Cardiac muscle cell (in vitro differentiated cells and primary cell): ENCODE measurements around the gene ICAM2. TPM values are rescaled to one million over a fixed set of nuclear protein-coding genes. Genes with fewer than 3 reads are reported as not detected.

ENCODE experiments used
- DNase-seq, 2 donors: peaks; one replicate each; pipeline versions ENCODE4 v3.0.0 to v3.0.0-alpha.2; 2010 to 2017; ENCODE audit warnings: low read depth in 1 of 2, low spot score in 1 of 2
- H3K27ac ChIP-seq: fragments of 200-600 bp; sonication (generic); 2 replicates; pipeline ENCODE4 v1.5.1; 2016
- H3K27me3 ChIP-seq: fragments of 200-600 bp; sonication (generic); 2 replicates; pipeline ENCODE4 v1.6.0; 2016; ENCODE audit warnings: control low read depth
- H3K36me3 ChIP-seq: fragments of 200-600 bp; sonication (generic); 2 replicates; pipeline ENCODE4 v1.5.1; 2016; ENCODE audit warnings: control low read depth
- H3K4me1 ChIP-seq: fragments of 200-600 bp; sonication (generic); 2 replicates; pipeline ENCODE4 v1.8.1; 2017; ENCODE audit warnings: low read depth, mild to moderate bottlenecking, mixed run types
- H3K4me3 ChIP-seq: fragments of 200-600 bp; sonication (generic); 2 replicates; pipeline ENCODE4 v1.5.1; 2016; ENCODE audit warnings: mild to moderate bottlenecking
- H3K9me3 ChIP-seq: fragments of 200-600 bp; sonication (generic); 2 replicates; pipeline ENCODE4 v1.5.1; 2017; ENCODE audit warnings: low read depth, mild to moderate bottlenecking, control low read depth
- CTCF ChIP-seq: IDR thresholded peaks from 2 replicates; pipeline ENCODE4 v1.5.1; 2012; ENCODE audit warnings: low read depth, mild to moderate bottlenecking, low read length
- polyA plus RNA-seq: library from polyadenylated mRNA; unstranded; fragments of >200 nt; fragmentation: Nextera tagmentation; extraction: Ambion mirVana; gene quantifications from 2 replicates; pipeline ENCODE4 v1.2.1, GENCODE V29; 2016
- total RNA-seq: library from RNA; depleted of rRNA; stranded (reverse); fragments of >200 nt; gene quantifications from 2 replicates; pipeline ENCODE4 v1.2.3, GENCODE V29; 2016

ICAM2 gene
- total and polyA plus RNA-seq, 2 experiments from 2014 or later: 1.1 TPM; not detected in 1

GRCh38 chr17:63998721-63999679 is 21.4 kb downstream of the ICAM2 start:
- Histone ChIP-seq H3K4me3 (peak overlapping the region; percentile 70), H3K9me3 (no peaks in the 10 kb centered on the region), H3K36me3 (no peaks in the 10 kb centered on the region), H3K27me3 (peaks cover 26% of the 10 kb centered on the region), H3K27ac (no peak overlapping the region), H3K4me1 (no peaks in the 10 kb centered on the region)
- TF ChIP-seq CTCF: no peak
- no peak for DNase-seq

- DNase-seq: peak; percentile 78 to 91
- no peaks in the 10 kb centered on the region for H3K36me3 ChIP-seq
- peak within 1 kb of the TSS; percentile 70 for H3K4me3 ChIP-seq
- no peak for TF ChIP-seq CTCF
- no peak within 1 kb of the TSS for H3K27ac ChIP-seq
- H3K27me3 ChIP-seq: peaks cover 34% of the 10 kb centered on the region
- no peaks in the 10 kb centered on the region for H3K4me1 ChIP-seq
- no peaks in the 10 kb centered on the region for H3K9me3 ChIP-seq
These were observed 22.2 kb downstream of the ICAM2 start, which contains the start of gene PRR29 for GRCh38 chr17:63998050-63998720. TSS of gene PRR29 (plus strand) at chr17:63998351. CDS start at chr17:63998365, 14 bp downstream.

- H3K9me3 ChIP-seq: no peaks in the 10 kb centered on the region
- H3K4me3 ChIP-seq: peak overlapping the region; percentile 70
- no peaks in the 10 kb centered on the region for H3K36me3 ChIP-seq
- peaks cover 39% of the 10 kb centered on the region for H3K27me3 ChIP-seq
- no peaks in the 10 kb centered on the region for H3K4me1 ChIP-seq
- no peak for TF ChIP-seq CTCF
- H3K27ac ChIP-seq: no peak overlapping the region
- peak; percentile 5 to 36 for DNase-seq
These were observed 22.9 kb downstream of the ICAM2 start for GRCh38 chr17:63997341-63998048.

GRCh38 chr17:63996430-63997182 is 23.8 kb downstream of the ICAM2 start:
- H3K4me1 ChIP-seq: no peaks in the 10 kb centered on the region
- H3K9me3 ChIP-seq: no peaks in the 10 kb centered on the region
- H3K27ac ChIP-seq: no peak overlapping the region
- H3K27me3 ChIP-seq: peaks cover 48% of the 10 kb centered on the region
- H3K4me3 ChIP-seq: no peak overlapping the region
- no peak for TF ChIP-seq CTCF
- no peaks in the 10 kb centered on the region for H3K36me3 ChIP-seq
- DNase-seq: no peak

GRCh38 chr17:63995626-63996025 is 24.8 kb downstream of the ICAM2 start:
- no peaks in the 10 kb centered on the region for H3K36me3 ChIP-seq
- no peak overlapping the region for H3K4me3 ChIP-seq
- no peaks in the 10 kb centered on the region for H3K9me3 ChIP-seq
- peaks cover 49% of the 10 kb centered on the region for H3K27me3 ChIP-seq
- TF ChIP-seq CTCF: no peak
- no peak overlapping the region for H3K27ac ChIP-seq
- peaks cover 1% of the 10 kb centered on the region for H3K4me1 ChIP-seq
- DNase-seq: no peak
